Colon (tissue), 2 donors: ENCODE data around the gene SPATS2L.

Experiments used
- FAIRE-seq: peaks from 2 replicates; lab custom pipeline; 2012; peaks lifted over from hg19 to GRCh38; lab: Jason Lieb, UNC
- donor health status: control.
- donor health status: control.

The SPATS2L gene

GRCh38 chr2:200444530-200444929 lies 138.0 kb downstream of the SPATS2L start:
- no peak for FAIRE-seq

- no peak for FAIRE-seq
Observed at GRCh38 chr2:200445284-200445683, 138.8 kb downstream of the SPATS2L start.

- no peak for FAIRE-seq
Observed at GRCh38 chr2:200446612-200447011, 140.1 kb downstream of the SPATS2L start.

- FAIRE-seq: no peak
Observed at GRCh38 chr2:200447139-200447855, 140.8 kb downstream of the SPATS2L start.

GRCh38 chr2:200448455-200448854 lies 142.0 kb downstream of the SPATS2L start:
- no peak for FAIRE-seq

GRCh38 chr2:200449149-200449548 lies 142.7 kb downstream of the SPATS2L start:
- FAIRE-seq: no peak

GRCh38 chr2:200450288-200450687 lies 143.8 kb downstream of the SPATS2L start:
- FAIRE-seq: no peak

- no peak for FAIRE-seq
Observed at GRCh38 chr2:200451511-200451910, 145.0 kb downstream of the SPATS2L start.

- FAIRE-seq: peak; percentile 14
Observed at GRCh38 chr2:200452377-200452776, 145.9 kb downstream of the SPATS2L start.

- FAIRE-seq: no peak
Observed at GRCh38 chr2:200453142-200453852, 146.8 kb downstream of the SPATS2L start.

- FAIRE-seq: no peak
Observed at GRCh38 chr2:200453853-200454534, 147.5 kb downstream of the SPATS2L start.

- no peak for FAIRE-seq
Observed at GRCh38 chr2:200454927-200455801, 148.7 kb downstream of the SPATS2L start.

- FAIRE-seq: no peak
Observed at GRCh38 chr2:200455958-200456421, 149.5 kb downstream of the SPATS2L start.

GRCh38 chr2:200456567-200456966 lies 150.1 kb downstream of the SPATS2L start:
- FAIRE-seq: no peak

GRCh38 chr2:200459101-200459500 lies 152.6 kb downstream of the SPATS2L start:
- FAIRE-seq: no peak

- FAIRE-seq: no peak
Observed at GRCh38 chr2:200461846-200462710, 155.6 kb downstream of the SPATS2L start.

GRCh38 chr2:200463452-200463851 lies 157.0 kb downstream of the SPATS2L start:
- no peak for FAIRE-seq

- FAIRE-seq: no peak
Observed at GRCh38 chr2:200466425-200467418, 160.2 kb downstream of the SPATS2L start.

GRCh38 chr2:200467806-200468681 lies 161.6 kb downstream of the SPATS2L start:
- FAIRE-seq: no peak
